Keratinocyte (primary cell): ENCODE data around the gene ARHGAP10.

Experiments used
- CTCF ChIP-seq, 3 experiments: IDR thresholded peaks in 1 of 3; conservative IDR thresholded peaks in 1 of 3; optimal IDR thresholded peaks in 1 of 3; 2 replicates in 2 of 3; 3 replicates in 1 of 3; pipeline versions ENCODE3 to v1.5.1; 2011; ENCODE audit warnings: low read length in 3 of 3, mild to moderate bottlenecking in 3 of 3, moderate library complexity in 2 of 3, control low read depth in 1 of 3, inconsistent platforms in 1 of 3; ENCODE audit not compliant: insufficient read depth in 2 of 3; ENCODE audit errors: extremely low read depth in 1 of 3
- EZH2 ChIP-seq: IDR thresholded peaks from one replicate; pipeline ENCODE4 v1.6.1; 2012; ENCODE audit warnings: inconsistent platforms, mild to moderate bottlenecking, low read length, moderate library complexity

GRCh38 chr4:147723326-147723725 is 8.6 kb upstream of the ARHGAP10 start:
- no peak for TF ChIP-seq CTCF (optimal IDR thresholded peaks at IDR 0.05 in 1 of 3, IDR thresholded peaks at IDR 0.05 in 1 of 3, conservative IDR thresholded peaks at IDR 0.05 in 1 of 3; ENCODE audit: extremely low read depth in 1 of 3, insufficient read depth in 2 of 3, low read length in 3 of 3)
- no peak for TF ChIP-seq EZH2
